ENCODE measurements around the gene ERCC1.

GRCh38 chr19:45401815-45402214 lies 21.9 kb downstream of the ERCC1 start:
- TF ChIP-seq POLR2AphosphoS5 (IDR thresholded peaks at IDR 0.05), result no peak
- no peak for TF ChIP-seq CTCF (IDR thresholded peaks at IDR 0.05)
- no peak for TF ChIP-seq POLR2A (IDR thresholded peaks at IDR 0.05)

Measured in stomach (tissue), 4 donors.